ENCODE data around the gene UQCC2.
A peak's percentile ranks its signal among the peaks of the same experiment; 100 is the strongest.

Gene UQCC2

GRCh38 chr6:33676416-33677142, 34.9 kb downstream of the UQCC2 start:
- DNase-seq (ENCODE audit: low spot score) = no peak

DNA sequence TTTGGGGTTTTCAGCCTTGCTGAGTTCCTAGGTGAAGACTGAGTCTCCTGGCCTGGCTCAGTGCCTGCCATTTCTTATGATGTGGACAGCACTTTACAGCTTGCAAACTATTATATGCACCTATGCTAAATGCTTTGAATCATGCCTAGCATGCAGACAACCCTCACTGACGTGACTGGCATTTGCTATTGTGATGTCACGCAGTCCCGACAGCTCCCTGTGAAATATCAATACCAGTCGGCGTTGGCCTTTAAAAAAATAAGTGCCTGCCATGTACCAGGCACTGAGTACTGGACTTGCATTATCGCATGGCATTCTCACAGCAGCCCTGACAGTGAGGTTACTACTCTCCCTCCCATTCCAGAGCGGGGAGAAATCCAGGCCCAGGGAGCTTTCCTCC, 35.5 kb downstream of the UQCC2 start:
- no peak for DNase-seq (ENCODE audit: low spot score)

GRCh38 chr6:33673851-33674250, 37.6 kb downstream of the UQCC2 start:
- no peak for DNase-seq (ENCODE audit: low spot score)

- peak; percentile 97 for DNase-seq (ENCODE audit: low spot score)
These were observed 38.7 kb downstream of the UQCC2 start for GRCh38 chr6:33672808-33673207.

- DNase-seq (ENCODE audit: low spot score) = no peak
These were observed 39.8 kb downstream of the UQCC2 start for GRCh38 chr6:33671744-33672072.

DNA sequence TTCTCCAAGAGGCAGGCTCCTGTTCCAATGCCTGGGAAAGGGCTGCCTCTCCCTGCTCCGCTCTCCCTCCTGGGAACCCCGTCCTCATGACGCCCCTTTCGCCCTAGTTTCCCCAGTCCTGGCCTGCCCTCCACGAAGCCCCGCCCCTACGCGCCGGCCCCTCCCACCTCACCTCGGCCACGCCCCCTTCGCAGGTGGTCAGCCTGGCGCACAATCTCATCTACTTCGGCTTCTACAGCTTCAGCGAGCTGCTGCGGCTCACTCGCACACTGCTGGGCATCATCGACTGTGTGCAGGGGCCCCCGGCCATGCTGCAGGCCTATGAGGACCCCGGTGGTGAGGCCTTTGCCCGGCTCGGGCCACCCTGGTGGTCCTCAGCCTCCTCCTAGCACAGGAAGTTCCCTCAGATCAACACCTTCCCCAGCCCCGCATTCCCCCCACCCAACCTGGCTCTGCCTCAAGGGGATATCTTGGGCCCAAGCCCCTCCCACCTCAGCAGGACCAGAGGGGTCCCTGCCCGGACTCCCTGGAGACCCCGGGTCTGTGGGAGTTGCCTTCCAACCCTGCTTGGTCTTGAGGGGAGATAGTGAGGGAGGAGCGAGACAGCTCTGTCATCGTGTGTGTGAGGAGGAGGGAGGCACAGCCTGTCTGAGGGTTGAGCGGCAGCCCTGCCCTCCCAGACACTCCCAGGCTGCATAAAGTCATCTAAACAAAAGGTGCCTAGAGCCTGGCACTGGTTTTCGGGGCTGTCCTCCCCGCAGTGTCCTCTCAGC, 40.3 kb downstream of the UQCC2 start:
- DNase-seq (ENCODE audit: low spot score) = no peak

DNA sequence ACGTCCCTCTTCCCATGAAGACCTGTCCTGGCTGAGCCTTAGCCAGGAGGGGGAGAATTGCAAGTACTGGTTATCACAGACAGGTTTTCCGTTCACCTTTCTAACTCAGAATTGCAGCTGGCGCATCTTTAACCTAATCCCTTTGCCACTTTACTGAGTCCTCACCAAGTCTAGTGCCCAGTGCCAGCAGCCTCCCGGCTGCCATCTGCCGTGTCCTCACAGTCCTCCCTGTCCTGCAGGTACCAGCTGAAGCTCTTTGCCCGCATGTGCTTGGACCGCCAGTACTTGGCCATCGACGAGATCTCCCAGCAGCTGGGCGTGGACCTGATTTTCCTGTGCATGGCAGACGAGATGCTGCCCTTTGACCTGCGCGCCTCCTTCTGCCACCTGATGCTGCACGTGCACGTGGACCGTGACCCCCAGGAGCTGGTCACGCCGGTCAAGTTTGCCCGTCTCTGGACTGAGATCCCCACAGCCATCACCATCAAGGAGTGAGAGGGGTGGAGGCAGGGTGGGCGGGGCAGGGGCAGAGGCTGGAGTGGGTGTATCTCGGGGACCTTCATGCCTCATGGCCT, 41.3 kb downstream of the UQCC2 start:
- DNase-seq (ENCODE audit: low spot score) = no peak

- DNase-seq (ENCODE audit: low spot score) = no peak
These were observed 42.6 kb downstream of the UQCC2 start for GRCh38 chr6:33668914-33669313.

DNA sequence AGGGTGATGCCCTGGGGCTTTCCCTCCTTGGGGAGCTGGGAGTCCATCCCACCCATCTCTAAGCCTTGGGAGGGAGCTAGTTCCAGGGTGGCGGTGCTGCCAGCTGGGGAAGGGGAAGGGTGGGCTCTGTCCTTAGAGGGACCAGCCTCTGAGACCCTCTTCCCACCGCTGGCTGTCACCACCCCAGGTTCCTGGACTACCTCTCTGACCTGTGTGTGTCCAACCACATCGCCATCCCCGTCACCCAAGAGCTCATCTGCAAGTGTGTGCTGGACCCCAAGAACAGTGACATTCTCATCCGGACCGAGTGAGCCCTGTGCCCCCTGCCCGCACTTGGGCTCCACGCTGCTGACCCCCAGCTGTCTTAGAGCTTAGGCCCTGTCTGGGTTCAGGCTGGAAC, 43.2 kb downstream of the UQCC2 start:
- DNase-seq (ENCODE audit: low spot score) = no peak

GRCh38 chr6:33667776-33668175, 43.7 kb downstream of the UQCC2 start:
- DNase-seq (ENCODE audit: low spot score) = no peak

GRCh38 chr6:33667072-33667471, 44.4 kb downstream of the UQCC2 start:
- no peak for DNase-seq (ENCODE audit: low spot score)

DNA sequence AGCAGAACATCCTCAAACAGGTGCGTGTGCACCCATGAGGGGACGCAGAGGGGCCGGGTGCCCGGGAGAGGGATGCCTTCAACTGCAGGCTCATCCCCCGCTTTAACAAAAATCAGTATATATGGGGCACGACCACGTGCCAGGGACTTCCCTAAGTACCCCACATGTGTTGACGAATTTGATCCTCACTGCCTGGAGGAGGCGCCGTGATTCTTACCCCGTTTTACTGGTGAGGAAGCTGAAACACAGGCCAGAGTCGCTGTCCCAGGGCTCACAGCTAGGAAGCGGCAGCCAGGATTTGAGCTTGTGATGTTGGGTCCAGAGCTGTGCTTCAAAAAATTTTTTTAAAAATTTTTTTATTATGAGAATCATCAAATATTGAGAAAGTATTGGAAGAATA, 45.5 kb downstream of the UQCC2 start:
- DNase-seq (ENCODE audit: low spot score) = no peak

DNA sequence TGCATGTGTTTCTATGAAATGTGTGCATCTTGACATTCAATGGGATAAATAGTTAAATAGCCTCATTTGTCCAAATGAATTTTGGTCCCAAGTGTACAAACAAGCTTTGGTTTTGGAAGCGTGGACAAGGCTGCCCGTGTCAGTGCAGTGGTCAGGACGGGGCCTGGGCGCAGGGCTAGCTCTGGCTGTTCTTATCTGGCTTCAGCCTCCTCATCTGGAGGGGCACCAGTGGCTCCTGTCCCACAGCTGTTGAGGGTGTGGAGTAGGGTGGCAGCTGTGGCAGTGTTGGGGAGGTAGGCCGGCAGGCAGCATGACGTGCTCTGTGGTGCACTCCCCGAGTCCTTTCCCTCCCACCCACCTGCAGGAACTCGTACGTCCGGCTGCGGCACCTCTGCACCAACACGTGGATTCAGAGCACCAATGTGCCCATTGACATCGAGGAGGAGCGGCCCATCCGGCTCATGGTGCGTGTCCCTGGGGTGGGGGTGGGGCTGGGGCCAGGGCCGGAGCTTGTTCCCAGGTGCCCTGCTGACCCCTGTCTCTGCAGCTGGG, 46.9 kb downstream of the UQCC2 start:
- DNase-seq (ENCODE audit: low spot score) = no peak

GRCh38 chr6:33663727-33664449, 47.6 kb downstream of the UQCC2 start:
- DNase-seq (ENCODE audit: low spot score) = no peak

DNA sequence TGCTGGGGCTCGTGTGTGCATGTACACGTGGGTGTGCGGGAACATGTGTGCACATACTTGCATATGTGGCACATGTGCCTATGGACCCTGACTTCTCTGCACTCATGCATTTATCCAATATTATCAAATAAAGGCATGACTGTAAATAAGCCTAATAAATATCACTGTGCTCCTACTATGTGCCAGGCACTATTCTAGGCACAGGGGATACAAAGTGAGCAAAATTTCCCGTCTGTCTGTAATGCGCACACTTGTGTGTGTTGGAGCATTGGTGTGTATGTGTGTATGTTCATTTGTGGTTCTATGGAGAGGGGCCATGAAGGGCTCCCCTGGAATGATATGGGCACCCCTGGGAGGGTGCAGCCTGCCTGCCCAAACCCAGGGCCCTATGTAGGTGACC, 48.5 kb downstream of the UQCC2 start:
- DNase-seq (ENCODE audit: low spot score) = no peak

- no peak for DNase-seq (ENCODE audit: low spot score)
These were observed 49.2 kb downstream of the UQCC2 start for GRCh38 chr6:33662318-33662717.

DNA sequence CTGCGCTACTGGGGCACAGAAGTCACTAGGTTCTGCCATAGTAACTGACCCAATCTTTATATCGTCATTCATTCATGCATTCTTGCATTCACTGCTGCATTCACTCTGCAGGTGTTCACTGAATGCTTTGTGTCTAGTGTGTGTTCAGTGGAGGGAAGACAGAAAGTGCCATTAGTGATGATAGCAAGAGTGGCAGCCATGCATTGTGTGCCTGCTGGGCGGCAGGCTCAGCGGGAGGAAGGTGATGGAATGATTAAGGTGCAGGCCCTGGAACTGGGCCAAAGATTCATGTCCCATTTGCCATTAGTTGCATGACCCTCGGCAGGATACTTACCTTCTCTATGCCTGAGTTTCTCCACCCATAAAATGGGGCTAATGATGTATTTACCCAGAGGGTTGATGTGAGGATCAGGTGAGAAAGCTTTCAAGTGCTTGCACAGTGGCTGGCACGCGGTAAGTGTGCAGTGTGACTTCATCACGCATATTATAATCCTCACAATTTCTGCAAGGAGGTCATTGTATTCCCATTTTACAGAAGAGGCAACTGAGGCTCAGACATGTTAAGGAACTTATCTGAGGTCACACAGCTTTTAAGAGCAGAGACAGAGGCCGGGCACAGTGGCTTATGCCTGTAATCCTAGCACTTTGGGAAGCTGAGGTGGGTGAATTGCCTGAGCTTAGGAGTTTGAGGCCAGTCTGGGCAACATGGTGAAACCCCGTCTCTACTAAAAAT, 50.2 kb downstream of the UQCC2 start:
- DNase-seq (ENCODE audit: low spot score) = no peak

- DNase-seq (ENCODE audit: low spot score) = no peak
These were observed 51.5 kb downstream of the UQCC2 start for GRCh38 chr6:33659986-33660385.

DNA sequence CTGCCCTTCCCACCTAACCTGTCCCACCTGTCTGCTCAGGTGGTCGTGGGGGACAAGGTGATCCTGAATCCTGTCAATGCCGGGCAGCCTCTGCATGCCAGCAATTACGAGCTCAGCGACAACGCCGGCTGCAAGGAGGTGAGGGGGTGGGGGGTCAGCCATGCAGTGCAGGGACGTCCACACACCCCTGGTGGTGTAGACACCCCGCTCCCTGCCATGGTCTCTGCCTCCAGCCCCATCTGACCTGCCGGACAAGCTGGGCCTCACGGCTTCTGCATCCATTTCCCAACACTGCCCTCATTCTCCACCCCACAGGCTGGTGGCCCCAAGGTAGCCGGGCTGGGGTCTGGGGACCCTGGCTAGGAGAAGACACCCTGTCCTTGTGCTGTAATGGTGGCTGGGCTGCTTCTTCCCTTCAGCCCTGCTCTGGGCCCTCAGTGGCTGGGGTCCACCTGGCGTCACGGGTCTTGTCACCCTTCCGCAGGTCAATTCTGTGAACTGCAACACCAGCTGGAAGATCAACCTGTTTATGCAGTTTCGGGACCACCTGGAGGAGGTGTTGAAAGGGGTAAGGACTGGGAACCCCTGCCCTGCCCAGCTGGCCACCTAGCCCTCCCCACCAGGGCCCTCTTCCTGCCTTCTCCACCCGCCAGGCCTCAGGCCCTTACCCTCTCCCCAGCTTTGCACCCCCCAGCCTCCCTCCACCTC, 52.4 kb downstream of the UQCC2 start:
- no peak for DNase-seq (ENCODE audit: low spot score)

DNA sequence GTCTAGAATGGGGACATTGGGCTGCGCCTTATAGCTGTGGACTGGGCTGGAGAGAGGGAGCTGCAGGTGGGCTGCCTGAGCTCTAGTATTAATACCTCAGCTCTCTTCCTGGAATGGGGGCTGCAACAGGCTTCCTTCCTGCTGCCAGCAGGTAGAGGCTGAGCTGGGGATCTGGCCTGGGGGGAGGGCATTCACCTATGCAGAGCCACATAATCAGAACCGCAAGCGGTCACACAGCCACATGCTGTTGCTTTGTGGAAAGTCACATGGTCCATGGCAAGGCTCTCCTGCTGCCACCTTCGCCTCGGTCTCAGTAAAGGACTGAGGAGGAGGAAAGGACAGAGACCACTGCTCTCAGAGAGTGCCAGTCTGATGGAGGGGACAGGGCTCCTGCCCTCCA, 54.7 kb downstream of the UQCC2 start:
- DNase-seq (ENCODE audit: low spot score) = no peak

All from GM03348 (cell line).